Vagina (tissue), 2 donors: ENCODE measurements around the gene TXNRD2. TPM values are rescaled to one million over a fixed set of nuclear protein-coding genes. Genes with fewer than 3 reads are reported as not detected.
A peak's percentile ranks its signal among the peaks of the same experiment; 100 is the strongest.

Experiments used
- DNase-seq, 2 donors: peaks; one replicate each; pipeline ENCODE4 v3.0.0-alpha.2; 2017; ENCODE audit errors: extremely low spot score in 2 of 2
- H3K27ac ChIP-seq: fragments of 200-600 bp; sonication (generic); one replicate; pipeline ENCODE4 v1.5.1; 2019
- H3K27me3 ChIP-seq: fragments of 200-600 bp; sonication (generic); one replicate; pipeline ENCODE4 v1.5.1; 2019
- H3K36me3 ChIP-seq, 2 donors: fragments of 200-600 bp; sonication (generic); one replicate each; pipeline ENCODE4 v1.5.1; 2017 to 2019
- H3K4me1 ChIP-seq: fragments of 200-600 bp; sonication (generic); one replicate; pipeline ENCODE4 v1.5.1; 2019
- H3K4me3 ChIP-seq, 2 donors: fragments of 200-600 bp; sonication (generic); 1 replicate in 1 of 2; 2 replicates in 1 of 2; pipeline ENCODE4 v1.5.1; 2016 to 2019
- H3K9me3 ChIP-seq: fragments of 200-600 bp; sonication (generic); one replicate; pipeline ENCODE4 v1.5.1; 2019
- CTCF ChIP-seq, 3 experiments: fragments of 450-650 bp in 2 of 3; fragments of 200-600 bp in 1 of 3; sonication (generic) in 1 of 3; IDR thresholded peaks; one replicate each; pipeline ENCODE4 v1.5.1; 2017 to 2019; ENCODE audit warnings: antibody characterized with exemption in 3 of 3, mild to moderate bottlenecking in 2 of 3, moderate library complexity in 2 of 3
- POLR2A ChIP-seq, 2 donors: fragments of 450-650 bp; IDR thresholded peaks; one replicate each; pipeline ENCODE4 v1.6.1; 2017; ENCODE audit warnings: antibody characterized with exemption in 2 of 2, mild to moderate bottlenecking in 2 of 2, moderate library complexity in 2 of 2
- POLR2AphosphoS5 ChIP-seq, 2 donors: sonication (generic); formaldehyde crosslinking; IDR thresholded peaks; one replicate each; pipeline ENCODE4 v1.9.0; 2017; ENCODE audit warnings: antibody characterized with exemption in 2 of 2, mild to moderate bottlenecking in 2 of 2, low read depth in 1 of 2; ENCODE audit not compliant: insufficient read depth in 1 of 2
- intact Hi-C: fragments of 100-400 bp; cut with DNase I; formaldehyde crosslinking; loops from one replicate; pipeline ENCODE4 v1.15.1; 2023
- total RNA-seq: library from RNA; depleted of rRNA; stranded (reverse); fragments of >200 nt; gene quantifications from one replicate; pipeline ENCODE4 v1.2.3, GENCODE V29; 2016

TXNRD2 gene
- total RNA-seq, 1 donor from 2014 or later, result 13.5 TPM

GRCh38 chr22:19855504-19856409, 85.9 kb downstream of the TXNRD2 start:
- H3K27me3 ChIP-seq, result no peaks in the 10 kb centered on the region
- intact Hi-C loops, result no loop called here
- H3K36me3 ChIP-seq, result peaks cover 0 to 14% of the 10 kb centered on the region in 2 donors
- peak overlapping the region; percentile 94 for H3K27ac ChIP-seq
- H3K9me3 ChIP-seq, result no peaks in the 10 kb centered on the region
- TF ChIP-seq POLR2AphosphoS5 (IDR thresholded peaks at IDR 0.05; ENCODE audit: insufficient read depth in 1 of 2, low read depth in 1 of 2) (no peak), CTCF (IDR thresholded peaks at IDR 0.05) (peak in 1 of 3 experiments; percentile 6)
- H3K4me3 ChIP-seq, result peak overlapping the region; percentile 82 to 85
- peak; percentile 88 to 90 for DNase-seq
- peaks cover 51% of the 10 kb centered on the region for H3K4me1 ChIP-seq

- Histone ChIP-seq H3K4me3 (peak within 1 kb of the TSS; percentile 82 to 85), H3K4me1 (peaks cover 57% of the 10 kb centered on the region)
- intact Hi-C loops, result no loop called here
Observed at GRCh38 chr22:19854778-19855503, 86.7 kb downstream of the TXNRD2 start, which contains the start of the genes GNB1L and RTL10. Gene GNB1L (minus strand): TSS chr22:19854874. CDS start chr22:19821355, 33,519 bp downstream. Gene RTL10 (minus strand): TSS chr22:19854874. CDS start chr22:19852261, 2,613 bp downstream.

GRCh38 chr22:19853879-19854777, 87.5 kb downstream of the TXNRD2 start:
- H3K27me3 ChIP-seq, result no peaks in the 10 kb centered on the region
- TF ChIP-seq POLR2AphosphoS5 (IDR thresholded peaks at IDR 0.05; ENCODE audit: insufficient read depth in 1 of 2, low read depth in 1 of 2) (no peak), POLR2A (IDR thresholded peaks at IDR 0.05) (no peak), CTCF (IDR thresholded peaks at IDR 0.05) (no peak)
- peak; percentile 90 to 93 for DNase-seq
- peak overlapping the region; percentile 82 to 85 for H3K4me3 ChIP-seq
- intact Hi-C loops, result no loop called here
- H3K36me3 ChIP-seq, result peaks cover 0 to 15% of the 10 kb centered on the region in 2 donors
- H3K27ac ChIP-seq, result peak overlapping the region; percentile 94
- peaks cover 65% of the 10 kb centered on the region for H3K4me1 ChIP-seq
- no peaks in the 10 kb centered on the region for H3K9me3 ChIP-seq

More at GRCh38 chr22:19854778-19855503, 86.7 kb downstream of the TXNRD2 start, which contains the start of the genes GNB1L and RTL10:
- no peaks in the 10 kb centered on the region for H3K9me3 ChIP-seq
- TF ChIP-seq POLR2A (IDR thresholded peaks at IDR 0.05), result peak in 1 of 2 donors; percentile 74
- TF ChIP-seq POLR2AphosphoS5 (IDR thresholded peaks at IDR 0.05; ENCODE audit: insufficient read depth in 1 of 2, low read depth in 1 of 2), result peak; percentile 80 to 96
- no peak for TF ChIP-seq CTCF (IDR thresholded peaks at IDR 0.05)
- peak; percentile 93 to 97 for DNase-seq
- peaks cover 0 to 15% of the 10 kb centered on the region in 2 donors for H3K36me3 ChIP-seq
- H3K27ac ChIP-seq, result peak within 1 kb of the TSS; percentile 94
- H3K27me3 ChIP-seq, result no peaks in the 10 kb centered on the region

- H3K27ac ChIP-seq, result peak overlapping the region; percentile 94
- intact Hi-C loops, result no loop called here
Observed at GRCh38 chr22:19853058-19853878, 88.3 kb downstream of the TXNRD2 start.

More at GRCh38 chr22:19853058-19853878, 88.3 kb downstream of the TXNRD2 start:
- no peak for TF ChIP-seq POLR2A (IDR thresholded peaks at IDR 0.05)
- no peak for TF ChIP-seq POLR2AphosphoS5 (IDR thresholded peaks at IDR 0.05; ENCODE audit: insufficient read depth in 1 of 2, low read depth in 1 of 2)
- TF ChIP-seq CTCF (IDR thresholded peaks at IDR 0.05), result no peak
- peaks cover 0 to 15% of the 10 kb centered on the region in 2 donors for H3K36me3 ChIP-seq
- no peaks in the 10 kb centered on the region for H3K9me3 ChIP-seq
- peak; percentile 86 to 95 for DNase-seq
- peak overlapping the region; percentile 82 to 85 for H3K4me3 ChIP-seq
- H3K27me3 ChIP-seq, result no peaks in the 10 kb centered on the region
- H3K4me1 ChIP-seq, result peaks cover 74% of the 10 kb centered on the region
